H1 (cell line): ENCODE results near the gene LIMS1. TPM values are rescaled to one million over a fixed set of nuclear protein-coding genes. Genes with fewer than 3 reads are reported as not detected.

Experiments
- CBX8 ChIP-seq: fragments of 300-800, 300-1000 bp; sonication (generic); IDR thresholded peaks from 2 replicates; pipeline ENCODE4 v1.7.1; 2016; ENCODE audit warnings: low read depth, low read length, borderline replicate concordance
- CEBPB ChIP-seq: IDR thresholded peaks from 2 replicates; pipeline ENCODE4 v1.6.1; 2012; ENCODE audit warnings: low read depth, low read length
- CHD7 ChIP-seq: fragments of 300-600 bp; sonication (generic); IDR thresholded peaks from 2 replicates; pipeline ENCODE4 v1.7.1; 2012; ENCODE audit warnings: low read length, moderate library complexity, mild to moderate bottlenecking, inconsistent platforms; ENCODE audit not compliant: insufficient replicate concordance
- CREB1 ChIP-seq: IDR thresholded peaks from 2 replicates; pipeline ENCODE4 v1.6.1; 2012; ENCODE audit warnings: inconsistent platforms
- E2F6 ChIP-seq: IDR thresholded peaks from 2 replicates; pipeline ENCODE4 v1.6.1; 2012; ENCODE audit warnings: inconsistent platforms
- POU5F1 ChIP-seq: IDR thresholded peaks from 2 replicates; pipeline ENCODE4 v1.6.1; 2011; ENCODE audit warnings: low read depth, mild to moderate bottlenecking, low read length, moderate library complexity
- RNF2 ChIP-seq: fragments of 200-900, 300-1000 bp; sonication (generic); IDR thresholded peaks from 2 replicates; pipeline ENCODE4 v1.7.1; 2016; ENCODE audit warnings: borderline replicate concordance, low read depth, mild to moderate bottlenecking, antibody characterized with exemption, low read length; ENCODE audit not compliant: poor library complexity, severe bottlenecking; ENCODE audit errors: missing control alignments
- SAP30 ChIP-seq: fragments of 300-600 bp; sonication (generic); IDR thresholded peaks from 2 replicates; pipeline ENCODE4 v1.7.1; 2012; ENCODE audit warnings: low read length, moderate library complexity, mild to moderate bottlenecking, inconsistent platforms; ENCODE audit not compliant: insufficient read depth, insufficient replicate concordance
- TAF7 ChIP-seq: optimal IDR thresholded peaks from 2 replicates; pipeline ENCODE3; 2011; ENCODE audit warnings: low read depth, mild to moderate bottlenecking, inconsistent platforms, low read length, moderate library complexity, borderline replicate concordance
- polyA plus RNA-seq, 7 experiments: library from polyadenylated mRNA; depleted of rRNA in 3 of 7; stranded (reverse) in 5 of 7; unstranded in 2 of 7; fragments of >200 nt in 5 of 7; fragments of 200-250 nt in 2 of 7; gene quantifications; 1 replicate in 5 of 7; 2 replicates in 1 of 7; 4 replicates in 1 of 7; pipeline versions ENCODE4 v1.2.1 to v1.2.3, GENCODE V29; 2011 to 2013; ENCODE audit warnings: missing spikeins in 2 of 7, mixed read lengths in 2 of 7
- total RNA-seq: library from RNA; stranded (reverse); fragmentation: NEBNext Ultra II Directional; extraction: Animal tissue kit (Norgen Biotek cat#: 25700); gene quantifications from 2 replicates; pipeline ENCODE4 v1.2.1, GENCODE V29; 2021

Gene LIMS1
- total and polyA plus RNA-seq, 2 of the 8 experiments (the other 6 are each of a cell fraction or from before 2014, with no cell fraction given) = 24.1 to 36.7 TPM

- no peak for TF ChIP-seq CHD7
- TF ChIP-seq SAP30 = no peak
- TF ChIP-seq TAF7 = no peak
- TF ChIP-seq CREB1 = no peak
- no peak for TF ChIP-seq RNF2
- TF ChIP-seq E2F6 = no peak
- TF ChIP-seq POU5F1 = no peak
- no peak for TF ChIP-seq CBX8
- TF ChIP-seq CEBPB = no peak
Observed at GRCh38 chr2:108553209-108553919, 19.1 kb downstream of the LIMS1 start (continued).
